H1 (cell line): ENCODE measurements around the gene SPEN.

Source experiments
- CHD2 ChIP-seq: IDR thresholded peaks from 2 replicates; pipeline ENCODE4 v1.6.1; 2012; ENCODE audit warnings: low read length, improper control_type of control experiment
- CHD7 ChIP-seq: fragments of 300-600 bp; sonication (generic); IDR thresholded peaks from 2 replicates; pipeline ENCODE4 v1.7.1; 2012; ENCODE audit warnings: low read length, moderate library complexity, mild to moderate bottlenecking, inconsistent platforms; ENCODE audit not compliant: insufficient replicate concordance
- CTCF ChIP-seq, 3 experiments: IDR thresholded peaks; 1 replicate in 2 of 3; 2 replicates in 1 of 3; pipeline versions ENCODE4 v1.5.1 to v1.6.1; 2011; ENCODE audit warnings: low read length in 3 of 3, mild to moderate bottlenecking in 3 of 3, inconsistent platforms in 2 of 3, low read depth in 1 of 3, moderate library complexity in 1 of 3; ENCODE audit not compliant: insufficient read depth in 1 of 3; ENCODE audit errors: control extremely low read depth in 1 of 3
- EZH2 ChIP-seq: fragments of 200-600 bp; sonication (generic); IDR thresholded peaks from 2 replicates; pipeline ENCODE4 v1.7.1; 2012; ENCODE audit warnings: low read depth, mild to moderate bottlenecking, moderate library complexity, low read length, inconsistent platforms; ENCODE audit not compliant: severe bottlenecking
- MAFK ChIP-seq: IDR thresholded peaks from 2 replicates; pipeline ENCODE4 v1.6.1; 2012; ENCODE audit warnings: low read depth, mild to moderate bottlenecking, improper control_type of control experiment, low read length
- NRF1 ChIP-seq: IDR thresholded peaks from 2 replicates; pipeline ENCODE4 v1.6.1; 2011; ENCODE audit warnings: mild to moderate bottlenecking, low read depth, low read length, improper control_type of control experiment
- POLR2A ChIP-seq, 2 experiments: IDR thresholded peaks; 1 replicate in 1 of 2; 2 replicates in 1 of 2; pipeline ENCODE4 v1.6.1; 2011; ENCODE audit warnings: low read depth in 2 of 2, low read length in 2 of 2, mild to moderate bottlenecking in 2 of 2; ENCODE audit errors: control extremely low read depth in 1 of 2
- SIN3A ChIP-seq, 2 experiments: IDR thresholded peaks in 1 of 2; conservative IDR thresholded peaks in 1 of 2; 2 replicates each; pipeline ENCODE4 v1.6.1; 2011 to 2012; ENCODE audit warnings: low read length in 2 of 2, improper control_type of control experiment in 1 of 2, low read depth in 1 of 2, mild to moderate bottlenecking in 1 of 2
- TAF1 ChIP-seq: IDR thresholded peaks from 2 replicates; pipeline ENCODE4 v1.6.1; 2011; ENCODE audit warnings: mild to moderate bottlenecking, low read depth, low read length
- YY1 ChIP-seq: IDR thresholded peaks from 2 replicates; pipeline ENCODE4 v1.6.1; 2011; ENCODE audit warnings: low read depth, mild to moderate bottlenecking, low read length
- ZNF274 ChIP-seq: IDR thresholded peaks from 2 replicates; pipeline ENCODE4 v1.7.0; 2012; ENCODE audit warnings: low read length, borderline replicate concordance; ENCODE audit errors: extremely low read depth

GRCh38 chr1:15948091-15948591, 100.6 kb downstream of the SPEN start:
- no peak for TF ChIP-seq CHD7
- no peak for TF ChIP-seq MAFK
- TF ChIP-seq EZH2, result no peak
- no peak for TF ChIP-seq POLR2A (IDR thresholded peaks at IDR 0.05; ENCODE audit: control extremely low read depth in 1 of 2, low read depth in 2 of 2, low read length in 2 of 2)
- no peak for TF ChIP-seq CHD2
- no peak for TF ChIP-seq ZNF274
- TF ChIP-seq NRF1, result no peak
- TF ChIP-seq TAF1, result no peak
- TF ChIP-seq YY1, result no peak
- TF ChIP-seq SIN3A (conservative IDR thresholded peaks at IDR 0.05 in 1 of 2, IDR thresholded peaks at IDR 0.05 in 1 of 2; ENCODE audit: low read depth in 1 of 2, low read length in 2 of 2), result no peak
- peak in 1 of 3 experiments; percentile 19; a peak in 2 of 4 replicates for TF ChIP-seq CTCF (IDR thresholded peaks at IDR 0.05; ENCODE audit: control extremely low read depth in 1 of 3, insufficient read depth in 1 of 3, low read depth in 1 of 3, low read length in 3 of 3)
